ENCODE data around the gene NXN.

GRCh38 chr17:1013729-1014090 lies 34.1 kb upstream of the NXN start:
- TF ChIP-seq ZNF274 (IDR thresholded peaks at IDR 0.05; ENCODE audit: low read depth, low read length) (no peak), SUZ12 (IDR thresholded peaks at IDR 0.05; ENCODE audit: extremely low read depth, insufficient read depth, insufficient read length) (no peak), YY1 (IDR thresholded peaks at IDR 0.05; ENCODE audit: insufficient read depth, insufficient read length) (no peak)

Measured in NT2/D1 (cell line).